ENCODE data around the gene TAS1R2. TPM values are rescaled to one million over a fixed set of nuclear protein-coding genes. Genes with fewer than 3 reads are reported as not detected.

TAS1R2 gene
- total RNA-seq, 3 donors from 2014 or later (not counting 1 experiment from before 2014, with no cell fraction given), result not detected

- intact Hi-C loops (cut with micrococcal nuclease), result no loop called here
- no peak overlapping the region for H3K27ac ChIP-seq (ENCODE audit: low read length)
- Mint-ChIP-seq H3K4me1 (no peaks in the 10 kb centered on the region), H3K4me3 (no peak overlapping the region), H3K9me3 (no peaks in the 10 kb centered on the region), H3K27me3 (ENCODE audit: low read depth in 2 of 2) (peaks cover 4 to 6% of the 10 kb centered on the region in 2 donors), H3K36me3 (no peaks in the 10 kb centered on the region), H3K27ac (no peak overlapping the region)
- no peaks in the 10 kb centered on the region for H3K36me3 ChIP-seq (ENCODE audit: control insufficient read depth, insufficient read depth, low read length)
- ATAC-seq (no peak), DNase-seq (no peak)
- H3K9me3 ChIP-seq (ENCODE audit: control insufficient read depth, insufficient read depth, low read length), result no peaks in the 10 kb centered on the region
- no peak overlapping the region for H3K4me3 ChIP-seq (ENCODE audit: low read length)
- H3K27me3 ChIP-seq (ENCODE audit: control insufficient read depth, insufficient read depth, low read length), result no peaks in the 10 kb centered on the region
- no peak for TF ChIP-seq CTCF (IDR thresholded peaks at IDR 0.05)
- WGBS (ENCODE audit: insufficient coverage), result 75% methylated on average over 12 of the region's 12 CpGs
- no peaks in the 10 kb centered on the region for H3K4me1 ChIP-seq (ENCODE audit: control insufficient read depth, insufficient read depth, low read length)
Observed at GRCh38 chr1:18868801-18869424, 9.5 kb upstream of the TAS1R2 start.

GRCh38 chr1:18868354-18868753 lies 8.9 kb upstream of the TAS1R2 start:
- no peak overlapping the region for H3K4me3 Mint-ChIP-seq
- intact Hi-C loops (cut with micrococcal nuclease), result no loop called here
- H3K4me1 Mint-ChIP-seq, result no peaks in the 10 kb centered on the region
- ATAC-seq (no peak), DNase-seq (no peak)
- no peak overlapping the region for H3K27ac Mint-ChIP-seq
- Histone ChIP-seq H3K4me3 (ENCODE audit: low read length) (no peak overlapping the region), H3K4me1 (ENCODE audit: control insufficient read depth, insufficient read depth, low read length) (no peaks in the 10 kb centered on the region), H3K9me3 (ENCODE audit: control insufficient read depth, insufficient read depth, low read length) (no peaks in the 10 kb centered on the region), H3K36me3 (ENCODE audit: control insufficient read depth, insufficient read depth, low read length) (no peaks in the 10 kb centered on the region), H3K27ac (ENCODE audit: low read length) (no peak overlapping the region), H3K27me3 (ENCODE audit: control insufficient read depth, insufficient read depth, low read length) (no peaks in the 10 kb centered on the region)
- TF ChIP-seq CTCF (IDR thresholded peaks at IDR 0.05), result no peak
- no peaks in the 10 kb centered on the region for H3K36me3 Mint-ChIP-seq
- 83% methylated on average over 5 of the region's 5 CpGs for WGBS (ENCODE audit: insufficient coverage)
- peaks cover 4 to 6% of the 10 kb centered on the region in 2 donors for H3K27me3 Mint-ChIP-seq (ENCODE audit: low read depth in 2 of 2)
- no peaks in the 10 kb centered on the region for H3K9me3 Mint-ChIP-seq

- no peak for TF ChIP-seq CTCF (IDR thresholded peaks at IDR 0.05)
- no peaks in the 10 kb centered on the region for H3K4me1 Mint-ChIP-seq
- H3K27ac Mint-ChIP-seq, result no peak overlapping the region
- Histone ChIP-seq H3K4me3 (ENCODE audit: low read length) (no peak overlapping the region), H3K4me1 (ENCODE audit: control insufficient read depth, insufficient read depth, low read length) (no peaks in the 10 kb centered on the region), H3K36me3 (ENCODE audit: control insufficient read depth, insufficient read depth, low read length) (no peaks in the 10 kb centered on the region), H3K9me3 (ENCODE audit: control insufficient read depth, insufficient read depth, low read length) (no peaks in the 10 kb centered on the region), H3K27me3 (ENCODE audit: control insufficient read depth, insufficient read depth, low read length) (no peaks in the 10 kb centered on the region), H3K27ac (ENCODE audit: low read length) (no peak overlapping the region)
- DNase-seq (no peak), ATAC-seq (no peak)
- 84% methylated on average over 3 of the region's 3 CpGs for WGBS (ENCODE audit: insufficient coverage)
- no peaks in the 10 kb centered on the region for H3K36me3 Mint-ChIP-seq
- intact Hi-C loops (cut with micrococcal nuclease), result no loop called here
- no peaks in the 10 kb centered on the region for H3K9me3 Mint-ChIP-seq
- H3K4me3 Mint-ChIP-seq, result no peak overlapping the region
- peaks cover 4 to 6% of the 10 kb centered on the region in 2 donors for H3K27me3 Mint-ChIP-seq (ENCODE audit: low read depth in 2 of 2)
Observed at GRCh38 chr1:18866846-18867245, 7.4 kb upstream of the TAS1R2 start.

- no peak for TF ChIP-seq CTCF (IDR thresholded peaks at IDR 0.05)
- H3K27me3 Mint-ChIP-seq (ENCODE audit: low read depth in 2 of 2), result peaks cover 4 to 6% of the 10 kb centered on the region in 2 donors
Observed at GRCh38 chr1:18866314-18866713, 6.9 kb upstream of the TAS1R2 start.

More at GRCh38 chr1:18866314-18866713, 6.9 kb upstream of the TAS1R2 start:
- WGBS (ENCODE audit: insufficient coverage), result 91% methylated on average over 6 of the region's 6 CpGs
- H3K4me3 Mint-ChIP-seq, result no peak overlapping the region
- Histone ChIP-seq H3K4me3 (ENCODE audit: low read length) (no peak overlapping the region), H3K36me3 (ENCODE audit: control insufficient read depth, insufficient read depth, low read length) (no peaks in the 10 kb centered on the region), H3K9me3 (ENCODE audit: control insufficient read depth, insufficient read depth, low read length) (no peaks in the 10 kb centered on the region), H3K27me3 (ENCODE audit: control insufficient read depth, insufficient read depth, low read length) (no peaks in the 10 kb centered on the region), H3K4me1 (ENCODE audit: control insufficient read depth, insufficient read depth, low read length) (no peaks in the 10 kb centered on the region), H3K27ac (ENCODE audit: low read length) (no peak overlapping the region)
- intact Hi-C loops (cut with micrococcal nuclease), result no loop called here
- no peak for DNase-seq
- H3K36me3 Mint-ChIP-seq, result no peaks in the 10 kb centered on the region
- no peaks in the 10 kb centered on the region for H3K9me3 Mint-ChIP-seq
- ATAC-seq, result no peak
- H3K4me1 Mint-ChIP-seq, result no peaks in the 10 kb centered on the region
- no peak overlapping the region for H3K27ac Mint-ChIP-seq

Measured in natural killer cell (primary cell).